HL-60/S4 (cell line): ENCODE data around the gene OCLN.
"Not testable (repeated sequence)": the region's sequence is repeated elsewhere in the genome, so short reads cannot be mapped to it uniquely, and the experiment has no call there.

Experiments used
- in situ Hi-C: fragments of 300-500 bp; cut with MboI; formaldehyde crosslinking; loops from 2 replicates; pipeline ENCODE4 v1.14.3; 2022; ENCODE audit warnings: low sequenced_read_pairs

OCLN gene

GRCh38 chr5:69492391-69492922 lies at the start of gene OCLN:
Gene OCLN, plus strand, starts transcription at chr5:69492790. Its CDS starts 11,455 bp downstream, at chr5:69504245.
- in situ Hi-C loops = no loop called here

- in situ Hi-C loops = no loop called here
Measured at GRCh38 chr5:69444127-69444754, 48.3 kb upstream of the OCLN start.

- in situ Hi-C loops = no loop called here
Measured at GRCh38 chr5:69449511-69449910, 43.1 kb upstream of the OCLN start.

GRCh38 chr5:69450116-69450515 lies 42.5 kb upstream of the OCLN start:
- in situ Hi-C loops = no loop called here

GRCh38 chr5:69450527-69450926 lies 42.1 kb upstream of the OCLN start:
- in situ Hi-C loops = not testable (repeated sequence)

GRCh38 chr5:69451941-69452647 lies 40.5 kb upstream of the OCLN start:
- in situ Hi-C loops = no loop called here

GRCh38 chr5:69453487-69453886 lies 39.1 kb upstream of the OCLN start:
- in situ Hi-C loops = not testable (repeated sequence)

GRCh38 chr5:69454460-69455249 lies 37.9 kb upstream of the OCLN start:
- in situ Hi-C loops = no loop called here

- in situ Hi-C loops = not testable (repeated sequence)
Measured at GRCh38 chr5:69455428-69455988, 37.1 kb upstream of the OCLN start.

GRCh38 chr5:69462170-69462569 lies 30.4 kb upstream of the OCLN start:
- in situ Hi-C loops = no loop called here

GRCh38 chr5:69466375-69466774 lies 26.2 kb upstream of the OCLN start:
- in situ Hi-C loops = not testable (repeated sequence)

- in situ Hi-C loops = no loop called here
Measured at GRCh38 chr5:69467442-69468225, 25.0 kb upstream of the OCLN start.

- in situ Hi-C loops = no loop called here
Measured at GRCh38 chr5:69468631-69469030, 24.0 kb upstream of the OCLN start.

GRCh38 chr5:69471516-69471915 lies 21.1 kb upstream of the OCLN start:
- in situ Hi-C loops = not testable (repeated sequence)

- in situ Hi-C loops = not testable (repeated sequence)
Measured at GRCh38 chr5:69472535-69473143, 20.0 kb upstream of the OCLN start.

GRCh38 chr5:69477170-69477569 lies 15.4 kb upstream of the OCLN start:
- in situ Hi-C loops = no loop called here

- in situ Hi-C loops = not testable (repeated sequence)
Measured at GRCh38 chr5:69478296-69478695, 14.3 kb upstream of the OCLN start.

- in situ Hi-C loops = no loop called here
Measured at GRCh38 chr5:69484891-69485290, 7.7 kb upstream of the OCLN start.

- in situ Hi-C loops = no loop called here
Measured at GRCh38 chr5:69485471-69485870, 7.1 kb upstream of the OCLN start.

GRCh38 chr5:69489246-69489645 lies 3.3 kb upstream of the OCLN start:
- in situ Hi-C loops = no loop called here
